NOMO-1 treated with DMSO at 0.1 percent for 48 hours (cell line): ENCODE data around the gene TXNRD2.

ENCODE experiments used
- DNase-seq: peaks from one replicate; lab custom pipeline; 2025; ENCODE audit not compliant: unreplicated experiment; lab: John Stamatoyannopoulos, UW

TXNRD2 gene

GRCh38 chr22:19877626-19878339, 63.8 kb downstream of the TXNRD2 start:
- DNase-seq, result no peak

GRCh38 chr22:19876941-19877625, 64.5 kb downstream of the TXNRD2 start:
- DNase-seq, result no peak

- no peak for DNase-seq
Measured at GRCh38 chr22:19876314-19876940, 65.2 kb downstream of the TXNRD2 start.

GRCh38 chr22:19875531-19876313, 65.9 kb downstream of the TXNRD2 start:
- DNase-seq, result no peak

- no peak for DNase-seq
Measured at GRCh38 chr22:19875061-19875530, 66.5 kb downstream of the TXNRD2 start.

- DNase-seq, result no peak
Measured at GRCh38 chr22:19874307-19875060, 67.1 kb downstream of the TXNRD2 start.

GRCh38 chr22:19873960-19874306, 67.7 kb downstream of the TXNRD2 start:
- DNase-seq, result no peak

- no peak for DNase-seq
Measured at GRCh38 chr22:19873138-19873959, 68.3 kb downstream of the TXNRD2 start.

- DNase-seq, result no peak
Measured at GRCh38 chr22:19872779-19873137, 68.9 kb downstream of the TXNRD2 start.

GRCh38 chr22:19871845-19872778, 69.5 kb downstream of the TXNRD2 start:
- DNase-seq, result no peak

GRCh38 chr22:19871023-19871844, 70.4 kb downstream of the TXNRD2 start:
- no peak for DNase-seq

- no peak for DNase-seq
Measured at GRCh38 chr22:19870153-19871022, 71.2 kb downstream of the TXNRD2 start.

GRCh38 chr22:19869497-19870152, 72.0 kb downstream of the TXNRD2 start:
- DNase-seq, result no peak

- DNase-seq, result no peak
Measured at GRCh38 chr22:19868773-19869471, 72.7 kb downstream of the TXNRD2 start.

GRCh38 chr22:19868333-19868732, 73.3 kb downstream of the TXNRD2 start:
- DNase-seq, result no peak

- DNase-seq, result no peak
Measured at GRCh38 chr22:19867617-19868016, 74.0 kb downstream of the TXNRD2 start.
